NCI-H1436 (cell line): Measurements from ENCODE around the gene HNRNPH3.
A peak's percentile ranks its signal among the peaks of the same experiment; 100 is the strongest.

Experiments used
- DNase-seq: peaks from one replicate; lab custom pipeline; 2025; lab: John Stamatoyannopoulos, UW

The HNRNPH3 gene

DNA sequence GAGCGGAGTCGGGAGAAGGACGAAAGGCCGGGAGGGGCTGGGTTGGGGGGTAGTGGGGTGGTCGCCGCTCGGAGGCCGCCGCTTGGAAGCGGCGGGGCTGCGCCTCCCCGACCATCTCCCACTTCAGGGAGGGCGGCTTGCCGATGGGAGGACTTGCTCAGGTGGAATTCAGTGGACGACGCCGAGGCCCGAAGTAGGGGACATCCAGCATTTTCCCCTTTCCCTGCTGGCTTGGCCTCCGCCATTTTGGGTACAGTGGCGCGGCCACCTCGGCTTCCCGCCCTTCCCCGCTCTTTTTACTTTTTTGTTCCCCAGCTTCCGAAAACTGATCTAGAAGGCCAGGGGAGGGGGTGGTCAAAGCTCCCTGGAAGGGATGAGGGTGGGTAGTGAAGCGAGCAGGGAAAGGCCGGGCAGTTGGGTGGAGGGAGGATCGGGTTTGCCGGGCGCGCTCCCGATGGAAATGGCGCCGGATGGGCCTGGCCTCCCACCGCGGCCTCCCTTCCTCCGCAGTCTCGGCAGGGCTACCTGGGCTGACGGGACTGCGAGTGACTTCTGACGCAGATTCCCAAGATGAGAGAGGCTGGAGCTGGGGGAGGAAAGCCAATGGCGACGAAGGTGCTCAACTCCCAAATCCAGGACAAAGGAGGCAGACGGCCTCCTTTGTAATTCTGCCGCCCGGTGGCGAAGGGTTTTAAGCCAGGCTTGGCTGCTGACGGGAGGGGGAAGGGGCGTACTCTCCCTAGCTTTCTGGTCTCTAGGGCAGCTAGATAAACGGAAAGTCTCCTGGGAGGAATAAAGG, 594 bp downstream of the HNRNPH3 start, which contains the start of gene PBLD:
TSS of gene PBLD (minus strand) at position 670 of the 799 bp plus-strand sequence. CDS start 26,084 bp downstream, outside the sequence.
- peak; percentile 88 for DNase-seq

DNA sequence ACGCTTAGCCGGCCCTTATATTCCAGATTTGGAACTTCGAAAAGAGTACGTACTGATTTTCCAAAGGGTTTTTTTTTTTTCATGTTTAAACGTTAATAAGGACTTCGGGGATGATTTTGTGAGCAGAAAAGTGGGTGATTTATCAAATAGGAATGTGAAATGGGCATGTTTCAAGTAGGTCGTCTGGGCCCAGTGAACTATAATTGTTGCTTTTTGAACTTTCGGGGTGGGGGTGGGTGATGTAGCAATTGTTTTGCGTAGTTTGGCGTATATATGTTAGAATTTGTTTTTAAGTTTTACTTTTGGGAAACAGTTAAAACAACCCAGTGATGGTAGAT, 1.2 kb downstream of the HNRNPH3 start:
- no peak for DNase-seq

DNA sequence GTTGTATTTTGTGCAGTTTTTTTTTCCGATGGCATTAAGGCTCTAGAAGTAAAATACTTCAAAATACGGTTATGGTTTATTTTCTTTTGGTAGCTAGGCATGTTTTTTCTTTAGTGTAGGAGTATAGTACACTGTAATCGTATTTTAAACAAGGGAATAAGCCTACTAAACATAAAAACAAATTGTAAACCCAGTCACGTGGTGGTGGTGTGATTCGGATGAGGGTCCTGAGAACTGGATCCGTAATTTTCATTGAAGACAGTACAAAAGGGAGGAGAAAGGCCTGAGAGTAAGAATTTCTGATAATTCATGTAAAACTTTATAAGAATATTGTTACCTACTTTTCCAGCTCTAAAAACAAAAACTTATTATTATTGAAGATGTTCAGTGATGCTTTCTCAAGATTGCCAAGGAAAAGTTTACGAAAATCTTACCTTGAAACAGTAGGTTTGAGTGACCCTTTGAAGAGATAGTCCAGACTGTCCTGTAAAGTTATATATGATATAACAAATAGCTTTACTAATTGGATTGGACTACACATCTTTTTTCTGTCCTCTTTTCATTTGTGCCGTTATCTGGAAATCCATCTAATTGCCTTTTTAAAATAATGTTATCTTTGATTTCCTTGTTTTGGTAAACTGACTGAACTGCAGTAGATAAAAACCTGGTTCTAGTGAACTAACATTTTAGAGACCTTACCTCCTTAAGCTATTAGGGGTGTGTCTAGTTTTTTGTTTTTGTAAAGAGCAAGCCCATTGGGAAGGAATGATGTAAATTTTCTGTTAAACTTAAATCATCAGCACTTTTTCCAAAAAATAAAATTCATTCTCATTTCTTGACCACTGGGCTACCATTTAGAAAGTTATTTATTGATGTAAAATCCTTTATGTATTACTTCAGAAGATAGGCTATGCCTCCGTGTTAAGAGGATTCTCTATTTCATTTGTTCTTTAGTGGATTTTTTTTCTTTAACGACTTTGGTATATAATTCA, 1.9 kb downstream of the HNRNPH3 start:
- no peak for DNase-seq

DNA sequence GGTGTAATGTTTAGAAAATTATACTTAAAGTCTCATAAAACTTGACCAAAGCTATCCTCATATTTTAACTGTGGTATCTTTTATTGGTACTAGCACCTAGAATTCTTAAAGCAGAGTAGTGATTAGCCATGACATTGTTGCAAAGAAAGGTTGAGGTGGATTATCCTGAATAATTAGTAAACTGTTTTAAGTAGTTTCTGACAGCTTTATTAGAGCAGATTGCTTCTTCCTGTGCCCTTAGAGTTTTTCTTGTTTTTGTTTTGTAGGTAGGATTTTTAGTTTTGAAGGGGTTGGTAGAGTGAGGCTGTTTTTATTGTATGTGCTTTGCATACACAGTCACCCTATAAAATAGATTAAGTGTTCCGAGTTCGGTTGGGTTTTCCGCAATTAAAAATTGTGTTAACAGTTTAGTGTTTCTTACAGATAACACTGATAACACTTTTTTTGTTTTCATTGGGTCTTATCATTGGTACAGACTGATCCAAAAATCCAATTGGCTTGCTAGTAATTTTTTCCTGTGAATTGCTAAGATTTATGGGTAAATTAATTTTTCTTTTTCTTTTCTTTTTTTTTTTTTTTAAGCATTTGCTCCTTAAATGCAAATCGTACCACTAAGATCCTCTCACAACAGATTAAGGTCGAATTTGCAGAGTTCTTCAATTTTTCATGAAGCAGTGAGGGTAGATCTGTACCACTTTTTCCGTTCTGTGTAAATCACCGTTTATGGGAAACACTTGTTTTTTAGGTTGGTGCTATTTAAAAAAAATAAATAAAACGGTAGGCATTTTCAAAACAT, 3.0 kb downstream of the HNRNPH3 start:
- DNase-seq, result no peak

DNA sequence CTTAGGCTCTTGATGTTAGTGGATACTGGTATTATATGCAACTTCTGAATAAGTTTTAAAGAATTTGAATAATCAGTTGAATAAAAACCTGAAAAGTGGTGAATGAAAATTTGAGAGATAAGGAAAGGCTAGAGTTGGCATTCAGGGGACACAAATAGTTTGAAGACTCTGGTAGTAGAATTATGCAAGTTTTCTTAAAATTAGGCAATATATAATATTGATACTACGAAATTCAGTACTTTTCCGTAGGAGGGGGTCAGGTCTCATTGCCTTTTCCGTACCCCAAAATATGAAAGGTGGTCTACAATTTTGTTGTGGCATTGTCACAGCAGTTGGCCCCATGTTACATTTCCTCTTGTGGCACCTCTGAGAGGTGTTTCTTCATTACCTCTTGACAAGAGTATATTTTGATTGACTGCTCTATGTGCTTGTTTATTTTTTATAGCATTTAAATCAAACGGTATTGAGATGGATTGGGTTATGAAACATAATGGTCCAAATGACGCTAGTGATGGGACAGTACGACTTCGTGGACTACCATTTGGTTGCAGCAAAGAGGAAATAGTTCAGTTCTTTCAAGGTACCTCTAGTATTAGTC, 5.0 kb downstream of the HNRNPH3 start:
- DNase-seq, result no peak

DNA sequence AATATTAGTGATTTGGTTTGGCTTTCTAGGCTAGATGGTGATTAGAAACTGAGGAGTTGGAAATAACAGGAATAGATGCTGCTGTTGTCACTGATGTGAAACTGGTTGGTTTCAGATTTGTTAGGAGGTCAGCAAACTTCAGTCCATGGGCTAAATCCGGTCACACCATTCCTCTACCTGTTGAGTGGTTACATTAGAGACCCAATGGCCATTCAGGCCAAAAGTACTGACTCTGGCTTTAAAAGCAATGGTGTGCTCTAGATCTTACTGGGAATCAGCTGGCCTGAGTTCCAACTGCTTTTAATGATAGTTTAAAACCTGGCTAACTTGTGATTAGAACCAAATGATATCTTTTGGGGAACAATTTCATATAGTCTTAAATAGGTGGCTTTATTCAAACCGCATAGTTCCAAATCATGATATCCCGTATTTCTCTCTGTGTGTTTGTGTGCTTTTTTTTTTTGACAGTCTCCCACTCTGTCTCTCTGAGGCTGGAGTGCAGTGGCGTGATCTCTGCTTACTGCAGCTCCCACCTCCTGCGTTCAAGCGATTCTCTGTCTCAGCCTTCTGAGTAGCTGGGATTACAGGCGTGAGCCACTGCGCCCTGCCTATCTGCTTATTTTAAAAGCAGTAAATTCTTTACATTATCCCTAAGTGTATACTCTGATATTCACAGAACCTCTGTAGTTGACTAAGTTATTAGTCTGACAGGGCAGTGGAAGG, 8.7 kb downstream of the HNRNPH3 start:
- no peak for DNase-seq

DNA sequence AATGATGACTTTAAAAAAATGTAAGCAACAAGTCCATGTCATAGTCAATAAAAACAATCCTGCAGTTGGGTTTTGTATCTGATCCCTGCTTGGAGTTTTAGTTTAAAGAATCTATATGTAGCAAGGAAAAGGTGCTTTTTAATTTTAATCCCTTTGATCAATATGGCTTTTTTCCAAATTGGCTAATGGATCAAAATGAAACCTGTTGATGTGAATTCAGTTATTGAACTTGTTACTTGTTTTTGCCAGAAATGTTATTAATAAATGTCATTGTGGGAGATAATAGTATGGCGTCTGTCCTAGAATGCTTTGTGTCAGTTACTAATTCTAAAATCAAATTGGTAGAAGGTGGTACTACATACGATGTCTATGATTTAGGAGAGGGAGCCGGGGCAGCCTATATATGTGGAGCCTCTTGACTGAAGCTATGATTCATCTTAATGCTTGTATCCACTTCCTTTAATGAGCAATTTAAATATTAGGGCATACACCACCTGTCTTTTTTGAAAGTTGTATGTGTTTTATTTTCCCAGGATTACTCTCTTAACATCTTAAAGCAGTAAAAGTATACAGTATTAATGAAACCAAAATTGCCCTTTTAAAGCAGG, 11.1 kb downstream of the HNRNPH3 start:
- no peak for DNase-seq

DNA sequence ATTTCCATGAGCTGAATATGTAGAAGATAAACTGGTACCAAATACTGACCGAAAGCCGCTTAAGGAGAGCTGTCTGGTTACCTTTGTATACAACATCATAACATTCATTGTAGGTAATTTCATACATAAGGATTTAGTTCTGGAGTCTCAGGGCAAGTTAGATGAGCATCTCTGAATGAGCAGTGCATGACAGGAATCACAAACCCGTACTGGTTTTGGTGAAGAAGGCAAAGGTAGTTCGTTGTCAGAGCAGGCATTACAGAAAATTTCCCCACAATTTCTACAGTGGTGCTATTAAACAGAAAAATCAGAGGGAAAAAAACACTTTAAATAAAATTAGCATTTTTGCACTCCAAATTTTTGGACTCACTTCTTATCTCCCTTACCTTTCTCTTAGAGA, 13.8 kb downstream of the HNRNPH3 start:
- DNase-seq, result no peak

DNA sequence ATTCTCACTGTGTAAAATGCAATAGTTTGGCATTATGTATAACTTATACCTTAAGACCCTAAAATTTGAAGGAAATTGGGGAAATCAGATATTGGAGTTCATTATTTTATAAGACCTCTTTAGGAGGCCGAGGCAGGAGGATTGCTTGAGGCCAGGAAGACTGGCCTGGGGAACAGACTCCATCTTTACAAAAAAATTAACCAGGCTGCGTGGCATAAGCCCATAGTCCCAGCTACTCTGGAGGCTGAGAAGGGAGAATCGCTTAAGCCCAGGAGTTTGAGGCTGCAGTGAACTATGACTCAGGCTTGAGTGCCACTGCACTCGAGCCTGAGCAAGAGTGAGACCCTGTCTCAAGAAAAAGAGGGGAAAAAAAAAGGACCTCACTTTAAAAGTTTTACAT, 14.9 kb downstream of the HNRNPH3 start:
- DNase-seq, result no peak

DNA sequence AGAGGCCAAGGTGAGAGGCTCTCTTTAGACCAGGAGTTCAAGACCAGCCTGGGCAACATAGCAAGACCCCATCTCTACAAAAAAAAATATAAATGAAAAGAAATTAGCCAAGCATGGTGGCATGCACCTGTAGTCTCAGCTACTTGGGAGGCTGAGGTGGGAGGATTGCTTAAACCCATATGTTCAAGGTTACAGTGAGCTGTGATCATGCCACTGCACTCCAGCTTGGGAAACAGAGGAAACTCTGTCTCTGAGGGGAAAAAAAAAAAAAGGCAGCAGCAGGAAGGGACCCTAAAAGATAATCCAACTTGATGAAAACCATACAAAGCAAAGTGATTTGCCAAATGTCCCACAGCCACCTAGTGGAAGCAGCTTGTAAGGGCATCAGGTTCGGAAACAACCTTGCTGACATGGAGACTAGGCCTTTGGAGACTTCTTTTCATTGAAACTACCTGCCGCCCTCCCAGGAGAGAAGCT, 16.4 kb downstream of the HNRNPH3 start:
- DNase-seq, result peak; percentile 14

DNA sequence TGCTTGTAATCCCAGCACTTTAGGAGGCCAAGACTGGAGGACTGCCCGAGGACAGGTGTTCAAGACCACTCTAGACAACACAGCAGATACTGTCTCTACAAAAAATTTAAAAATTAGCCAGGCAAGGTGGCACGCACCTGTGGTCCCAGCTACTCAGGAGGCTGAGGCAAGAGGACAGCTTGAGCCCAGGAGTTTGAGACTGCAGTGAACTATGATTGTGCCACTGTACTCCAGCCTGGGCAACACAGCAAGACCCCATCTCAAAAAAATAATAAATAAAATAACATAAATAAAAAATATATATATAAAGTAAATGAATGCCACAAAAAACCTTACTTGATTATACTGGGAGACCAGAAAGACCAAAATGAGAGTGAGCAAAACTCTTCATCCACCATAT, 21.7 kb downstream of the HNRNPH3 start:
- no peak for DNase-seq

DNA sequence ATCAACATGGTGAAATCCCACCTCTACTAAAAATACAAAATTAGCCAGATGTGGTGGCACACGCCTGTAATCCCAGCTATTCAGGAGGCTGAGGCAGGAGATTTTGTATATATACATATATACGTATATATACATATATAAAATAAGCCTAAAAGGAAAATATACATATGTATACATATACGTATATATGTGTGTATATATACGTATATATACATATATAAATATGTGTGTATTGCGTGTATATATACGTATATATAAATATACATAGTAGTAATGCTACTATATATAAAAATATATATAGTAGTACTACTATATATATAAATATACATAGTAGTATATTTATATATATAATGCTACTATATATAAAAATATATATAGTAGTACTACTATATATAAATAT, 27.3 kb downstream of the HNRNPH3 start:
- DNase-seq, result no peak

DNA sequence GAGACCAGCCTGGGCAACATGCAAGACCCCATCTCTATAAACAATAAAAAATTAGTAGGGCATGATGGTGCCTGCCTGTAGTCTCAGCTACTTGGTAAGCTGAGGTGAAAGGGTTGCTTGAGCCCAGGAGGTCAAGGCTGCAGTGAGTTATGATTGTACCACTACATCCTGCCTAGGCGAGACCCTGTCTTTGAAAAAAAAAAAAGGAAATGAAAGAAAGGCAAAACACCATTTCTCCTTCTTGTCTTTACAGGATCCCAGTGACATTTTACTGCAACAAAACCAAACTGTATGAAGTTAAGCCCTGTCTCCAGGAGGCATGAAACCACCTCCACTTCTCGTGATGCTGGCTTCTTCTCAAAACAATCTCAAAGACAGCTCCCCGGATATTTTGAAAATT, 30.7 kb downstream of the HNRNPH3 start:
- DNase-seq, result no peak

DNA sequence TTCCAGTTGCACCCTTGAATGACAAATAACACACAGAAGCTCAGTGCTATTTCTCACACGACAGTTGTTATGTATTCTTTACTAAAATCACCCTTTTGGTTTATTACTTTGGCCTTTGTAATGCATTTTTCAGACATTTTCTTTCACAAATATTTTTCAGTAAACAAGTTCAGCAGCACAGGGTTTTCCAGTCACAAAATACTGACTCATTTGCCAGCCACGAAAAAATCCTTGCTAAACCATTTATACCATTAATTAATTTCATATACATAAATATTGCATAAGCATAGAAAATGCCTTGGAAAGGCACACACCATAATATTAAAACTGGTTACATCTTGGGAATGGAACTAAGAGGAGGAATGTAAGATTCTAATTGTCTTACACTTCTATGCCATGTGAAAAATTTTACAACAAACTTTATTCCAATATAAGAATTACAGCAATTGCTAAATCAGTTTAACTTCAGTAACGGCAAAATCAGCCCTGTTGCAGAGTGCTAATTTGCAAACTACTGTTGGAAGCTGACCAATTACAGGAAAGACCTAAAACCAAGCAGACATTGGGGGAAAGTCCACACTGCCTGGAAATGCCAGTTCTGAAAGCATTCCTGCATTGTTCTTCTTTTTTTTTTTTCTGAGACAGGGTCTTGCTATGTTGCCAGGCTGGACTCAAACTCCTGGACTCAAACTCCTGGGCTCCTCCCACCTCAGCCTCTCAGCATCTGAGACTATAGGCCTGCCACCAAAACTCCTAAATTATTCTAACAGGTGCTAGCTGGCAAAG, 32.4 kb downstream of the HNRNPH3 start:
- no peak for DNase-seq

DNA sequence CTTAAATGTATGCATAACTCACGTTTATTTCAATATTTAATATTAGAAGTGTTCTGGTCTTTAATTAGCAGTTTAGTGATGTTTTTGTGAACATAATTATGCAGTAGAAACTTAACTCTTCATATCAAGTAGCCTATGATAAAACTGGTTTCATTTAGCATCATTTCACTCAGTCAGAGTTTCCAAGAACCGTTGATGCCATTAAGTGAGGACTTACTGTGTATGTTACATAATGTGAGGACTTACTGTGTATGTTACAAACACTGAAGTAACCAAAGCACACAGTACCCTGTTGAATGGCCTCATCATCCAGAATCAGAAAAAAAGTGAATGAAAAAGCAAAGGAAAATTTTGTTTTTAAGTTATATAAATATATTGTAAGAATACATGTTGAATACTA, 33.7 kb downstream of the HNRNPH3 start:
- DNase-seq, result no peak

DNA sequence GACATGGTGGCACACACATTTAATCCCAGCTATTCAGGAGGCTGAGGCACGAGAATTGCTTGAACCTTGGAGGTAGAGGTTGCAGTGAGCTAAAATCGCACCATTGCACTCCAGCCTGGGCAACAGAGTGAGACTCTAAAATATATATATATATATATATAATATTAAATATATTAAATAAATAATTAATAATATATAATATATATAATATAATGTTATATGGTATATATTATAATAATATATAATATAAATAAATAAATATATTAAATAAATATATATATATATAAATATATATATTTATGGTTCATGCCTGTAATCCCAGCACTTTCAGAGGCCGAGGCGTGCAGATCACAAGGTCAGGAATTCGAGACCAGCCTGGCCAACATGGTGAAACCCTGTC, 34.7 kb downstream of the HNRNPH3 start:
- no peak for DNase-seq

DNA sequence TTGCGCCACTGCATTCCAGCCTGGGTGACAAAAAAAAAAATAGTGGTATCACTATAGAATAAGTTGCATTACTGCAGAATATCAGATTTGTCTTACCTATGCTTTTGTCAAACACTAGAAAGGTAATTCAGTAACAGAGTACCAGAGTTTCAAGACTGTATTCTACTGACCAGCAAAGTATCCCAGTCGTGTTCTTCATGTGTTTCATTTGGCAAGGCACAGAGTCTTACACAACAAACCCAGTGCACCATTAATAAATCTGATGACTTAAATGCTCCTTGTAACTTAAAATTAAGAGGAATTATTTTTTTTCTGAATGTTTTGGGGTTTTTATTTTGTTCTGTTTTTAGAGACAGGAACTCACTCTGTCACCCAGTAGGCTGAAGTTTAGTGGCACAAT, 35.3 kb downstream of the HNRNPH3 start:
- no peak for DNase-seq

DNA sequence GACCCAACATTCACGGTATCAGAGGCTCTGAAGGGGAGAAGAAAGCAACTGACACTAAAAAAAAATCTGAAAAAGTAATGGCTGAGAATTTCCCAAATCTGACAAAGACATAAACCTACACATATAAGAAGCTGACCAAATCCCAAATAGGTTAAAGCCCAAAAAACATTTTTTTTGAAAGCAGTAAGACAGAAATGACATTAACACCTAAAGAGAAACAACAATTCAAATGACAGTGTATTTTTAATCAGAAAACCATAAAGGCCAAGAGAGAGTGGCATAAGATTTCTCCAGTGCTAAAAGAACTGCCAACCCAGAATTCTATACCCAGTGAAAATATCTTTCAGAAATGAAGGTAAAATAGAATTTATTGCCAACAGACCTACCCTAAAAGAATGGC, 39.7 kb downstream of the HNRNPH3 start:
- no peak for DNase-seq

DNA sequence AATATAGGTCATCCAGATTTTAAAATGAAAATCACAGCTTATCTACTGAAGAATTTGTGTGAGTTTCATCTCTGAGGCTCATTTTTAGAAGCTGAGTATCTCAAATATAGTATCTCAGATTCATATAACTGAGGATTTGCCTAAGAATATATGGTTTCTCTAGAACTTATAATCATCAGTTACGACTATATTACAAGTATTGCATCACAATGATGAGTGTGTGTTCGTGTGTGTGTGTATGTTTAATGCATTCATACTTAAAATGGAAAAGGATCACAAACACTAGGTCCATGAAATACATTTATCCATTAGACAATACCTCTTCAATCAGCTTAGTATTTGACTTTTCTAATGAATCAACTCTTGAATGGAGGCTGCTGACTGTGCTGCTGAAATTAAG, 53.9 kb downstream of the HNRNPH3 start:
- DNase-seq, result no peak
